Mesothelial cell of epicardium (in vitro differentiated cells): ENCODE data around the gene NHEJ1. TPM values are rescaled to one million over a fixed set of nuclear protein-coding genes. Genes with fewer than 3 reads are reported as not detected.

Source experiments
- DNase-seq, 2 experiments: peaks; one replicate each; pipeline ENCODE4 v3.0.0; 2021; ENCODE audit warnings: low spot score in 2 of 2; ENCODE audit not compliant: unreplicated experiment in 2 of 2
- H3K27ac Mint-ChIP-seq: 2 replicates; pipeline ENCODE4 v1.8.0; 2021; ENCODE audit warnings: mixed read lengths
- H3K27me3 Mint-ChIP-seq: 2 replicates; pipeline ENCODE4 v1.8.0; 2021; ENCODE audit warnings: low read depth, mixed read lengths
- H3K36me3 Mint-ChIP-seq: 2 replicates; pipeline ENCODE4 v1.8.0; 2021; ENCODE audit warnings: mixed read lengths
- H3K4me1 Mint-ChIP-seq: 2 replicates; pipeline ENCODE4 v1.8.0; 2021; ENCODE audit warnings: mixed read lengths
- H3K4me3 Mint-ChIP-seq: 2 replicates; pipeline ENCODE4 v1.8.0; 2021; ENCODE audit warnings: mild to moderate bottlenecking, moderate library complexity, mixed read lengths
- H3K9me3 Mint-ChIP-seq: 2 replicates; pipeline ENCODE4 v1.8.0; 2021; ENCODE audit warnings: mixed read lengths
- CTCF ChIP-seq: fragments of 200-600 bp; sonication (generic); IDR thresholded peaks from one replicate; pipeline ENCODE4 v1.5.0; 2021; ENCODE audit warnings: antibody characterized with exemption; ENCODE audit not compliant: unreplicated experiment
- total RNA-seq: library from RNA; stranded (reverse); gene quantifications from 3 replicates; pipeline ENCODE4 v1.2.1, GENCODE V29; 2021

The NHEJ1 gene
- total RNA-seq, 1 donor from 2014 or later = 11.5 TPM

- Mint-ChIP-seq H3K27ac (no peak overlapping the region), H3K27me3 (peaks cover 81% of the 10 kb centered on the region), H3K4me1 (peaks cover 3% of the 10 kb centered on the region), H3K9me3 (no peaks in the 10 kb centered on the region), H3K36me3 (no peaks in the 10 kb centered on the region), H3K4me3 (no peak overlapping the region)
- peak; percentile 98 for TF ChIP-seq CTCF
- DNase-seq = peak; percentile 72 to 88
Observed at GRCh38 chr2:219029829-219030165, 130.8 kb downstream of the NHEJ1 start.

- DNase-seq = no peak
- no peak for TF ChIP-seq CTCF
- peaks cover 3% of the 10 kb centered on the region for H3K4me1 Mint-ChIP-seq
Observed at GRCh38 chr2:219028996-219029828, 131.4 kb downstream of the NHEJ1 start.

GRCh38 chr2:219028141-219028540 lies 132.5 kb downstream of the NHEJ1 start:
- no peak for TF ChIP-seq CTCF
- DNase-seq = no peak
- Mint-ChIP-seq H3K9me3 (no peaks in the 10 kb centered on the region), H3K27ac (no peak overlapping the region), H3K36me3 (no peaks in the 10 kb centered on the region), H3K27me3 (peaks cover 71% of the 10 kb centered on the region), H3K4me1 (peaks cover 3% of the 10 kb centered on the region), H3K4me3 (no peak overlapping the region)

More at GRCh38 chr2:219028996-219029828, 131.4 kb downstream of the NHEJ1 start:
- H3K36me3 Mint-ChIP-seq = no peaks in the 10 kb centered on the region
- H3K27me3 Mint-ChIP-seq = peaks cover 79% of the 10 kb centered on the region
- H3K9me3 Mint-ChIP-seq = no peaks in the 10 kb centered on the region
- no peak overlapping the region for H3K4me3 Mint-ChIP-seq
- H3K27ac Mint-ChIP-seq = no peak overlapping the region

- H3K36me3 Mint-ChIP-seq = no peaks in the 10 kb centered on the region
- no peak overlapping the region for H3K4me3 Mint-ChIP-seq
- H3K27me3 Mint-ChIP-seq = peaks cover 69% of the 10 kb centered on the region
- TF ChIP-seq CTCF = no peak
- no peaks in the 10 kb centered on the region for H3K9me3 Mint-ChIP-seq
- peaks cover 3% of the 10 kb centered on the region for H3K4me1 Mint-ChIP-seq
- no peak overlapping the region for H3K27ac Mint-ChIP-seq
- DNase-seq = no peak
Observed at GRCh38 chr2:219027511-219028055, 133.0 kb downstream of the NHEJ1 start.

GRCh38 chr2:219026946-219027345 lies 133.7 kb downstream of the NHEJ1 start:
- Mint-ChIP-seq H3K36me3 (no peaks in the 10 kb centered on the region), H3K9me3 (no peaks in the 10 kb centered on the region), H3K27me3 (peaks cover 63% of the 10 kb centered on the region), H3K27ac (no peak overlapping the region), H3K4me3 (no peak overlapping the region), H3K4me1 (peaks cover 3% of the 10 kb centered on the region)
- no peak for TF ChIP-seq CTCF
- no peak for DNase-seq
